ENCODE results near the gene ZNF516. TPM values are rescaled to one million over a fixed set of nuclear protein-coding genes. Genes with fewer than 3 reads are reported as not detected.

ZNF516 gene
- total RNA-seq, 1 experiment from 2014 or later = 25.5 TPM

GRCh38 chr18:76361219-76361618, 133.8 kb downstream of the ZNF516 start:
- intact Hi-C loops (cut with micrococcal nuclease; ENCODE audit: unreplicated experiment) = no loop called here
- Histone ChIP-seq H3K4me3 (ENCODE audit: low read depth, low read length) (no peak overlapping the region), H3K27me3 (replicated peaks; ENCODE audit: control insufficient read depth, insufficient read depth, low read length) (no peaks in the 10 kb centered on the region), H3K4me1 (no peaks in the 10 kb centered on the region), H3K9me3 (no peaks in the 10 kb centered on the region), H3K36me3 (ENCODE audit: control insufficient read depth, insufficient read depth, low read length) (no peaks in the 10 kb centered on the region; the same call in 1 of the 2 replicates)
- Mint-ChIP-seq H3K27ac (ENCODE audit: unreplicated experiment) (no peak overlapping the region), H3K9me3 (ENCODE audit: unreplicated experiment) (no peaks in the 10 kb centered on the region), H3K4me3 (ENCODE audit: unreplicated experiment) (no peak overlapping the region), H3K27me3 (ENCODE audit: insufficient read depth, unreplicated experiment) (no peaks in the 10 kb centered on the region), H3K4me1 (ENCODE audit: low read depth, unreplicated experiment) (no peaks in the 10 kb centered on the region), H3K36me3 (ENCODE audit: insufficient read depth, unreplicated experiment) (peaks cover 23% of the 10 kb centered on the region)
- ChIA-PET CTCF (no interaction called here), POLR2A (no interaction called here)
- BruUV-seq (replicated peaks) = no TSS peak
- DNase-seq = no peak
- TF ChIP-seq CTCF (IDR thresholded peaks at IDR 0.05; ENCODE audit: insufficient read depth in 1 of 2, low read depth in 1 of 2, low read length in 1 of 2, severe bottlenecking in 1 of 2, unreplicated experiment in 1 of 2) = no peak

- Mint-ChIP-seq H3K4me1 (ENCODE audit: low read depth, unreplicated experiment) (no peaks in the 10 kb centered on the region), H3K27ac (ENCODE audit: unreplicated experiment) (peak overlapping the region; percentile 79), H3K36me3 (ENCODE audit: insufficient read depth, unreplicated experiment) (peaks cover 26% of the 10 kb centered on the region), H3K27me3 (ENCODE audit: insufficient read depth, unreplicated experiment) (no peaks in the 10 kb centered on the region), H3K4me3 (ENCODE audit: unreplicated experiment) (no peak overlapping the region), H3K9me3 (ENCODE audit: unreplicated experiment) (no peaks in the 10 kb centered on the region)
- ChIA-PET CTCF (no interaction called here), POLR2A (no interaction called here)
- Histone ChIP-seq H3K36me3 (ENCODE audit: control insufficient read depth, insufficient read depth, low read length) (no peaks in the 10 kb centered on the region; the same call in 1 of the 2 replicates), H3K27me3 (replicated peaks; ENCODE audit: control insufficient read depth, insufficient read depth, low read length) (no peaks in the 10 kb centered on the region), H3K4me1 (no peaks in the 10 kb centered on the region), H3K4me3 (ENCODE audit: low read depth, low read length) (no peak overlapping the region), H3K9me3 (no peaks in the 10 kb centered on the region)
- no peak for DNase-seq
- BruUV-seq (replicated peaks) = no TSS peak
- TF ChIP-seq CTCF (IDR thresholded peaks at IDR 0.05; ENCODE audit: insufficient read depth in 1 of 2, low read depth in 1 of 2, low read length in 1 of 2, severe bottlenecking in 1 of 2, unreplicated experiment in 1 of 2) = no peak
- intact Hi-C loops (cut with micrococcal nuclease; ENCODE audit: unreplicated experiment) = no loop called here
Measured at GRCh38 chr18:76359909-76360308, 135.1 kb downstream of the ZNF516 start.

- BruUV-seq (replicated peaks) = no TSS peak
- no peaks in the 10 kb centered on the region for H3K9me3 Mint-ChIP-seq (ENCODE audit: unreplicated experiment)
- Histone ChIP-seq H3K27me3 (replicated peaks; ENCODE audit: control insufficient read depth, insufficient read depth, low read length) (no peaks in the 10 kb centered on the region), H3K36me3 (ENCODE audit: control insufficient read depth, insufficient read depth, low read length) (no peaks in the 10 kb centered on the region; the same call in 1 of the 2 replicates), H3K4me3 (ENCODE audit: low read depth, low read length) (no peak overlapping the region), H3K9me3 (no peaks in the 10 kb centered on the region), H3K4me1 (no peaks in the 10 kb centered on the region)
- CTCF ChIA-PET = no interaction called here
- POLR2A ChIA-PET = no interaction called here
- no peak for DNase-seq
- H3K36me3 Mint-ChIP-seq (ENCODE audit: insufficient read depth, unreplicated experiment) = peaks cover 24% of the 10 kb centered on the region
- TF ChIP-seq CTCF (IDR thresholded peaks at IDR 0.05; ENCODE audit: insufficient read depth in 1 of 2, low read depth in 1 of 2, low read length in 1 of 2, severe bottlenecking in 1 of 2, unreplicated experiment in 1 of 2) = no peak
- H3K4me1 Mint-ChIP-seq (ENCODE audit: low read depth, unreplicated experiment) = no peaks in the 10 kb centered on the region
- intact Hi-C loops (cut with micrococcal nuclease; ENCODE audit: unreplicated experiment) = no loop called here
- no peaks in the 10 kb centered on the region for H3K27me3 Mint-ChIP-seq (ENCODE audit: insufficient read depth, unreplicated experiment)
- no peak overlapping the region for H3K4me3 Mint-ChIP-seq (ENCODE audit: unreplicated experiment)
- H3K27ac Mint-ChIP-seq (ENCODE audit: unreplicated experiment) = no peak overlapping the region
Measured at GRCh38 chr18:76358774-76359173, 136.3 kb downstream of the ZNF516 start.

All from Caco-2 (cell line).